HepG2 (cell line): Measurements from ENCODE around the gene PYGB. TPM values are rescaled to one million over a fixed set of nuclear protein-coding genes. Genes with fewer than 3 reads are reported as not detected.

Source experiments
- CBFB ChIP-seq: sonication (generic); formaldehyde crosslinking; IDR thresholded peaks from 2 replicates; pipeline ENCODE4 v1.4.0; 2020; ENCODE audit warnings: missing genetic modification reagents
- CBX5 ChIP-seq: sonication (generic); formaldehyde crosslinking; IDR thresholded peaks from 2 replicates; pipeline ENCODE4 v1.4.0; 2020; ENCODE audit warnings: missing genetic modification reagents, borderline replicate concordance
- FOXP1 ChIP-seq, 2 experiments: fragments of 450-650 bp in 1 of 2; IDR thresholded peaks; 2 replicates each; pipeline ENCODE4 v1.6.1; 2017 to 2018; ENCODE audit warnings: antibody characterized with exemption in 1 of 2
- JUND ChIP-seq: sonication (generic); formaldehyde crosslinking; IDR thresholded peaks from 2 replicates; pipeline ENCODE4 v1.8.0; 2022; ENCODE audit warnings: mild to moderate bottlenecking, missing genetic modification reagents
- MIER2 ChIP-seq: IDR thresholded peaks from 2 replicates; pipeline ENCODE4 v1.6.1; 2016; ENCODE audit warnings: missing biosample characterization, missing genetic modification reagents
- NBN ChIP-seq: fragments of 450-650 bp; conservative IDR thresholded peaks from 2 replicates; pipeline ENCODE4 v1.6.1; 2017
- RBFOX2 ChIP-seq: fragments of 200-400 bp; formaldehyde crosslinking; IDR thresholded peaks from 2 replicates; pipeline ENCODE4 v1.6.1; 2017; ENCODE audit warnings: low read depth, mild to moderate bottlenecking, low read length
- SALL1 ChIP-seq: sonication (generic); formaldehyde crosslinking; IDR thresholded peaks from 2 replicates; pipeline ENCODE4 v1.8.0; 2022; ENCODE audit warnings: mild to moderate bottlenecking, missing genetic modification reagents
- SALL2 ChIP-seq: sonication (generic); formaldehyde crosslinking; IDR thresholded peaks from 2 replicates; pipeline ENCODE4 v1.8.1; 2023; ENCODE audit warnings: mild to moderate bottlenecking, missing genetic modification reagents, inconsistent platforms
- SIN3A ChIP-seq: IDR thresholded peaks from 2 replicates; pipeline ENCODE4 v1.6.1; 2011; ENCODE audit warnings: low read depth, mild to moderate bottlenecking, control low read depth, low read length, borderline replicate concordance
- SOX13 ChIP-seq, 3 experiments: fragments of 450-650 bp in 1 of 3; sonication (generic) in 1 of 3; formaldehyde crosslinking in 1 of 3; IDR thresholded peaks in 2 of 3; conservative IDR thresholded peaks in 1 of 3; 2 replicates each; pipeline versions ENCODE4 v1.5.0 to v1.6.1; 2016 to 2020; ENCODE audit warnings: antibody characterized with exemption in 1 of 3, mild to moderate bottlenecking in 1 of 3, missing compliant biosample characterization in 1 of 3, missing genetic modification reagents in 1 of 3, moderate library complexity in 1 of 3
- ZNF225 ChIP-seq: sonication (generic); formaldehyde crosslinking; IDR thresholded peaks from 2 replicates; pipeline ENCODE4 v1.4.0; 2020; ENCODE audit warnings: mild to moderate bottlenecking, missing genetic modification reagents
- ZNF230 ChIP-seq: sonication (generic); formaldehyde crosslinking; IDR thresholded peaks from 2 replicates; pipeline ENCODE4 v1.4.0; 2020; ENCODE audit warnings: mild to moderate bottlenecking, missing genetic modification reagents
- polyA plus RNA-seq, 8 experiments: library from polyadenylated mRNA; depleted of rRNA in 3 of 8; stranded (reverse) in 7 of 8; unstranded in 1 of 8; fragments of >200 nt; fragmentation: Illumina TruSeq in 4 of 8; extraction: Trizol in 4 of 8; gene quantifications; 2 replicates each; pipeline versions ENCODE4 v1.2.1 to v1.2.3, GENCODE V29; 2011 to 2016; ENCODE audit warnings: low read depth in 4 of 8, missing spikeins in 1 of 8, mixed read lengths in 1 of 8; ENCODE audit not compliant: insufficient read depth in 1 of 8
- total RNA-seq, 5 experiments: library from RNA; depleted of rRNA; stranded (reverse); fragments of >200 nt; fragmentation: Illumina TruSeq; extraction: Trizol; gene quantifications; 2 replicates each; pipeline ENCODE4 v1.2.3, GENCODE V29; 2016; ENCODE audit warnings: low read depth in 1 of 5
- TF ChIP-seq, protein P1 (sequence below): sonication (generic); IDR thresholded peaks from 2 replicates; pipeline ENCODE4 v1.6.1; 2016; ENCODE audit warnings: low read depth, borderline replicate concordance
- TF ChIP-seq, protein P2 (sequence below): sonication (generic); formaldehyde crosslinking; IDR thresholded peaks from 2 replicates; pipeline ENCODE4 v1.5.0; 2020; ENCODE audit warnings: mild to moderate bottlenecking, missing genetic modification reagents
- TF ChIP-seq, protein P3 (sequence below): sonication (generic); formaldehyde crosslinking; IDR thresholded peaks from 2 replicates; pipeline ENCODE4 v1.8.0; 2022; ENCODE audit warnings: mild to moderate bottlenecking, missing genetic modification reagents, borderline replicate concordance
- TF ChIP-seq, protein P4 (sequence below): sonication (generic); formaldehyde crosslinking; IDR thresholded peaks from 2 replicates; pipeline ENCODE4 v1.9.0; 2021; ENCODE audit warnings: missing genetic modification reagents, borderline replicate concordance
- TF ChIP-seq, protein P5 (sequence below): sonication (generic); formaldehyde crosslinking; IDR thresholded peaks from 2 replicates; pipeline ENCODE4 v1.4.0; 2020; ENCODE audit warnings: missing genetic modification reagents, mild to moderate bottlenecking, borderline replicate concordance

Gene PYGB
- total and polyA plus RNA-seq, 2 of the 13 experiments (the other 11 are each of a cell fraction or from before 2014, with no cell fraction given) = 24.2 to 86.3 TPM

DNA sequence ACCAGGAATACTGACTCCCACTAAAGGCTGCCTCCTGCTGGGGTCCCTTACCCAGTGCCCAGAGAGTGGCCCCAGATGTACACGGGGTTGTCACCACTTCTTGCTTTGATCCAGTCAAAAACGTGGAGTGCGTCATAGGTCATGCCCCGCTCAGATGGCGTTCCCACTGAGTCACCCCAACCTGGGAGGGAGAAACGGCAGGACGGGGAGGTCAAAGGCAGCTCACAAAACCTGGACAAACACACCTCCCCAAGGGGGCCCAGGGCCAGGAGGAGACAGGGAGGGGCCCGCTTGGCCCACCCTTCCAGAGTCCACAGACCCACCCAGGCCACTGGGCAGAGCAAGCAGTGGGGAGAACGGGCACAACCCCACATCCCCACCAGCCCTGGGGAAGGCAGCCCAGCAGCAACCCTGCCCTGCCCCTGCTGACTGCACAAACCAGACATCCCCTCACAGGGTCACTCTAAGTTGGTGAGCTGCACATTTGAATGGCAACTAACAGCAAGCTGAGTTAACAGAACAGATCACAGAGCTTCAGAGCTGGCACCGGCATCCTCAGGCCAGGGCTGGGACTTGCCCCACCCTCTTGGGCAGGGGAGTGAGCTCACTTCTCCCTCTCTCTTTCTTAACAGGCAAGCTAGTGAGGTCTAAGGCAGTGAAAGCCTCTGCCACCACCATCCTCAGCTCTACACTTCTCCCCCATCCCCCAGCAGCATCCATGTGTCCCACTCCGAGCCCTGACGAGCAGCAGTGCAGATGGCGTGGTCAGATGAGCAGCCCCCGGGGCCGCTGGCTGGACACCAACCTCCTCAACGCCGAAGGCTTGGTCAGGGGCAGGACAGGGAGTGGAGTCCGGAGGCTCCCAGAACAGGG lies 61.7 kb downstream of the PYGB start (continued):
- TF ChIP-seq, protein P1, sequence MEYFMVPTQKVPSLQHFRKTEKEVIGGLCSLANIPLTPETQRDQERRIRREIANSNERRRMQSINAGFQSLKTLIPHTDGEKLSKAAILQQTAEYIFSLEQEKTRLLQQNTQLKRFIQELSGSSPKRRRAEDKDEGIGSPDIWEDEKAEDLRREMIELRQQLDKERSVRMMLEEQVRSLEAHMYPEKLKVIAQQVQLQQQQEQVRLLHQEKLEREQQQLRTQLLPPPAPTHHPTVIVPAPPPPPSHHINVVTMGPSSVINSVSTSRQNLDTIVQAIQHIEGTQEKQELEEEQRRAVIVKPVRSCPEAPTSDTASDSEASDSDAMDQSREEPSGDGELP = peak; percentile 83; the same call in 1 of the 2 replicates
- peak; percentile 52; the same call in 1 of the 2 replicates for TF ChIP-seq SALL1 (CRISPR knock-in tag)
- TF ChIP-seq RBFOX2 = peak; percentile 61; the same call in 1 of the 2 replicates
- TF ChIP-seq, protein P2, sequence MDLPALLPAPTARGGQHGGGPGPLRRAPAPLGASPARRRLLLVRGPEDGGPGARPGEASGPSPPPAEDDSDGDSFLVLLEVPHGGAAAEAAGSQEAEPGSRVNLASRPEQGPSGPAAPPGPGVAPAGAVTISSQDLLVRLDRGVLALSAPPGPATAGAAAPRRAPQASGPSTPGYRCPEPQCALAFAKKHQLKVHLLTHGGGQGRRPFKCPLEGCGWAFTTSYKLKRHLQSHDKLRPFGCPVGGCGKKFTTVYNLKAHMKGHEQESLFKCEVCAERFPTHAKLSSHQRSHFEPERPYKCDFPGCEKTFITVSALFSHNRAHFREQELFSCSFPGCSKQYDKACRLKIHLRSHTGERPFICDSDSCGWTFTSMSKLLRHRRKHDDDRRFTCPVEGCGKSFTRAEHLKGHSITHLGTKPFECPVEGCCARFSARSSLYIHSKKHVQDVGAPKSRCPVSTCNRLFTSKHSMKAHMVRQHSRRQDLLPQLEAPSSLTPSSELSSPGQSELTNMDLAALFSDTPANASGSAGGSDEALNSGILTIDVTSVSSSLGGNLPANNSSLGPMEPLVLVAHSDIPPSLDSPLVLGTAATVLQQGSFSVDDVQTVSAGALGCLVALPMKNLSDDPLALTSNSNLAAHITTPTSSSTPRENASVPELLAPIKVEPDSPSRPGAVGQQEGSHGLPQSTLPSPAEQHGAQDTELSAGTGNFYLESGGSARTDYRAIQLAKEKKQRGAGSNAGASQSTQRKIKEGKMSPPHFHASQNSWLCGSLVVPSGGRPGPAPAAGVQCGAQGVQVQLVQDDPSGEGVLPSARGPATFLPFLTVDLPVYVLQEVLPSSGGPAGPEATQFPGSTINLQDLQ = no peak
- no peak; the same call in 1 of the 2 replicates for TF ChIP-seq SALL2 (CRISPR knock-in tag)
- TF ChIP-seq MIER2 (CRISPR knock-in tag) = no peak
- peak; percentile 88; the same call in 1 of the 2 replicates for TF ChIP-seq ZNF225 (CRISPR knock-in tag)
- 0 out of 2 replicates have a peak, but pooled peaks have one; percentile 4 for TF ChIP-seq ZNF230 (CRISPR knock-in tag)
- no peak for TF ChIP-seq SOX13 (IDR thresholded peaks at IDR 0.05)
- 0 out of 4 replicates have a peak, but pooled peaks of 1 of the 2 experiments have one; percentile 35 for TF ChIP-seq SOX13 (CRISPR knock-in tag; conservative IDR thresholded peaks at IDR 0.05 in 1 of 2, IDR thresholded peaks at IDR 0.05 in 1 of 2)
- TF ChIP-seq, protein P3, sequence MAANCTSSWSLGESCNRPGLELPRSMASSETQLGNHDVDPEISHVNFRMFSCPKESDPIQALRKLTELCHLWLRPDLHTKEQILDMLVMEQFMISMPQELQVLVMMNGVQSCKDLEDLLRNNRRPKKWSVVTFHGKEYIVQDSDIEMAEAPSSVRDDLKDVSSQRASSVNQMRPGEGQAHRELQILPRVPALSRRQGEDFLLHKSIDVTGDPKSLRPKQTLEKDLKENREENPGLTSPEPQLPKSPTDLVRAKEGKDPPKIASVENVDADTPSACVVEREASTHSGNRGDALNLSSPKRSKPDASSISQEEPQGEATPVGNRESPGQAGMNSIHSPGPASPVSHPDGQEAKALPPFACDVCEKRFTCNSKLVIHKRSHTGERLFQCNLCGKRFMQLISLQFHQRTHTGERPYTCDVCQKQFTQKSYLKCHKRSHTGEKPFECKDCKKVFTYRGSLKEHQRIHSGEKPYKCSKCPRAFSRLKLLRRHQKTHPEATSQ (CRISPR knock-in tag) = 0 out of 2 replicates have a peak, but pooled peaks have one; percentile 18
- TF ChIP-seq FOXP1 (IDR thresholded peaks at IDR 0.05) = no peak
- TF ChIP-seq FOXP1 (CRISPR knock-in tag; IDR thresholded peaks at IDR 0.05) = peak; percentile 1; the same call in 1 of the 2 replicates
- TF ChIP-seq, protein P4, sequence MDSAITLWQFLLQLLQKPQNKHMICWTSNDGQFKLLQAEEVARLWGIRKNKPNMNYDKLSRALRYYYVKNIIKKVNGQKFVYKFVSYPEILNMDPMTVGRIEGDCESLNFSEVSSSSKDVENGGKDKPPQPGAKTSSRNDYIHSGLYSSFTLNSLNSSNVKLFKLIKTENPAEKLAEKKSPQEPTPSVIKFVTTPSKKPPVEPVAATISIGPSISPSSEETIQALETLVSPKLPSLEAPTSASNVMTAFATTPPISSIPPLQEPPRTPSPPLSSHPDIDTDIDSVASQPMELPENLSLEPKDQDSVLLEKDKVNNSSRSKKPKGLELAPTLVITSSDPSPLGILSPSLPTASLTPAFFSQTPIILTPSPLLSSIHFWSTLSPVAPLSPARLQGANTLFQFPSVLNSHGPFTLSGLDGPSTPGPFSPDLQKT = no peak
- TF ChIP-seq CBFB = no peak
- peak; percentile 64; the same call in 1 of the 2 replicates for TF ChIP-seq SIN3A
- TF ChIP-seq, protein P5, sequence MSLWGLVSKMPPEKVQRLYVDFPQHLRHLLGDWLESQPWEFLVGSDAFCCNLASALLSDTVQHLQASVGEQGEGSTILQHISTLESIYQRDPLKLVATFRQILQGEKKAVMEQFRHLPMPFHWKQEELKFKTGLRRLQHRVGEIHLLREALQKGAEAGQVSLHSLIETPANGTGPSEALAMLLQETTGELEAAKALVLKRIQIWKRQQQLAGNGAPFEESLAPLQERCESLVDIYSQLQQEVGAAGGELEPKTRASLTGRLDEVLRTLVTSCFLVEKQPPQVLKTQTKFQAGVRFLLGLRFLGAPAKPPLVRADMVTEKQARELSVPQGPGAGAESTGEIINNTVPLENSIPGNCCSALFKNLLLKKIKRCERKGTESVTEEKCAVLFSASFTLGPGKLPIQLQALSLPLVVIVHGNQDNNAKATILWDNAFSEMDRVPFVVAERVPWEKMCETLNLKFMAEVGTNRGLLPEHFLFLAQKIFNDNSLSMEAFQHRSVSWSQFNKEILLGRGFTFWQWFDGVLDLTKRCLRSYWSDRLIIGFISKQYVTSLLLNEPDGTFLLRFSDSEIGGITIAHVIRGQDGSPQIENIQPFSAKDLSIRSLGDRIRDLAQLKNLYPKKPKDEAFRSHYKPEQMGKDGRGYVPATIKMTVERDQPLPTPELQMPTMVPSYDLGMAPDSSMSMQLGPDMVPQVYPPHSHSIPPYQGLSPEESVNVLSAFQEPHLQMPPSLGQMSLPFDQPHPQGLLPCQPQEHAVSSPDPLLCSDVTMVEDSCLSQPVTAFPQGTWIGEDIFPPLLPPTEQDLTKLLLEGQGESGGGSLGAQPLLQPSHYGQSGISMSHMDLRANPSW (CRISPR knock-in tag) = no peak
- TF ChIP-seq CBX5 (CRISPR knock-in tag) = no peak; the same call in 1 of the 2 replicates
- no peak for TF ChIP-seq NBN
- TF ChIP-seq JUND (CRISPR knock-in tag) = peak; percentile 42; the same call in 1 of the 2 replicates
